ENCODE measurements around the gene IZUMO2.
"Not testable (repeated sequence)": the region's sequence is repeated elsewhere in the genome, so short reads cannot be mapped to it uniquely, and the experiment has no call there.

The IZUMO2 gene

GRCh38 chr19:50133518-50134492 lies 29.3 kb downstream of the IZUMO2 start:
- not testable (repeated sequence) for H3K4me3 ChIP-seq (ENCODE audit: severe bottlenecking); ATAC-seq (ENCODE audit: low read depth); H3K27ac ChIP-seq (ENCODE audit: poor library complexity, severe bottlenecking); H3K4me1 ChIP-seq (ENCODE audit: insufficient read depth, poor library complexity, severe bottlenecking); H3K36me3 ChIP-seq (ENCODE audit: low read depth); DNase-seq (ENCODE audit: low spot score); H3K9me3 ChIP-seq (ENCODE audit: severe bottlenecking)
- peak; percentile 42 for TF ChIP-seq CTCF (IDR thresholded peaks at IDR 0.05; ENCODE audit: poor library complexity, severe bottlenecking)
- H3K27me3 ChIP-seq (ENCODE audit: insufficient read depth, poor library complexity, severe bottlenecking) = peaks cover 16% of the 10 kb centered on the region

- not testable (repeated sequence) for H3K4me3 ChIP-seq (ENCODE audit: severe bottlenecking); H3K27ac ChIP-seq (ENCODE audit: poor library complexity, severe bottlenecking); ATAC-seq (ENCODE audit: low read depth); H3K4me1 ChIP-seq (ENCODE audit: insufficient read depth, poor library complexity, severe bottlenecking); H3K36me3 ChIP-seq (ENCODE audit: low read depth); H3K27me3 ChIP-seq (ENCODE audit: insufficient read depth, poor library complexity, severe bottlenecking); DNase-seq (ENCODE audit: low spot score); H3K9me3 ChIP-seq (ENCODE audit: severe bottlenecking)
Observed at GRCh38 chr19:50104012-50104411, 59.1 kb downstream of the IZUMO2 start.

- H3K27ac ChIP-seq (ENCODE audit: poor library complexity, severe bottlenecking); DNase-seq (ENCODE audit: low spot score); H3K9me3 ChIP-seq (ENCODE audit: severe bottlenecking); H3K27me3 ChIP-seq (ENCODE audit: insufficient read depth, poor library complexity, severe bottlenecking); H3K4me1 ChIP-seq (ENCODE audit: insufficient read depth, poor library complexity, severe bottlenecking); ATAC-seq (ENCODE audit: low read depth); H3K36me3 ChIP-seq (ENCODE audit: low read depth); H3K4me3 ChIP-seq (ENCODE audit: severe bottlenecking): not testable (repeated sequence)
Observed at GRCh38 chr19:50103405-50103804, 59.7 kb downstream of the IZUMO2 start.

All from RWPE2 (cell line).